Keratinocyte (primary cell): ENCODE data around the gene NLGN4Y.

ENCODE experiments used
- EZH2 ChIP-seq: IDR thresholded peaks from one replicate; pipeline ENCODE4 v1.6.1; 2012; ENCODE audit warnings: inconsistent platforms, mild to moderate bottlenecking, low read length, moderate library complexity
- TF ChIP-seq, protein P1 (sequence below), 3 experiments: IDR thresholded peaks in 1 of 3; conservative IDR thresholded peaks in 1 of 3; optimal IDR thresholded peaks in 1 of 3; 2 replicates in 2 of 3; 3 replicates in 1 of 3; pipeline versions ENCODE3 to v1.5.1; 2011; ENCODE audit warnings: low read length in 3 of 3, mild to moderate bottlenecking in 3 of 3, moderate library complexity in 2 of 3, control low read depth in 1 of 3, inconsistent platforms in 1 of 3; ENCODE audit not compliant: insufficient read depth in 2 of 3; ENCODE audit errors: extremely low read depth in 1 of 3

DNA sequence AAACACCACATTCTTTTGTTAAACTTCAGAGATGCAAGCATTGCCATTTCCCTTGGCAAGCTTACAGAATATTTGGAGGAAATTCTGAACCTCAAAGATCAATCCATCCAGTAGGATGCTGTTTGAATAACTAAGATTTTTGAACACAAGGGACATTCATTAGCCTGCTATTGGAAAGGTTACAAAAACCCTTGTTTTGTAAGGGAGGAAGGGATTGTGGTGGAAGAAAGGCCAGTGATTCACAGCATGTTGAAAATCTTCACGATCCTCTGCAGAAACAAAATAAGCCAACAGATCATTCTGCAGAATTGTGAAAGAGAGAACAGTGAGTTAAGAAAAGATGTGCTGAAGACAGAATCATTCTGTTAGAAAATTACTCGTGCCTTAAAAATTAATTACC is 297.9 kb downstream of the NLGN4Y start:
- TF ChIP-seq, protein P1, sequence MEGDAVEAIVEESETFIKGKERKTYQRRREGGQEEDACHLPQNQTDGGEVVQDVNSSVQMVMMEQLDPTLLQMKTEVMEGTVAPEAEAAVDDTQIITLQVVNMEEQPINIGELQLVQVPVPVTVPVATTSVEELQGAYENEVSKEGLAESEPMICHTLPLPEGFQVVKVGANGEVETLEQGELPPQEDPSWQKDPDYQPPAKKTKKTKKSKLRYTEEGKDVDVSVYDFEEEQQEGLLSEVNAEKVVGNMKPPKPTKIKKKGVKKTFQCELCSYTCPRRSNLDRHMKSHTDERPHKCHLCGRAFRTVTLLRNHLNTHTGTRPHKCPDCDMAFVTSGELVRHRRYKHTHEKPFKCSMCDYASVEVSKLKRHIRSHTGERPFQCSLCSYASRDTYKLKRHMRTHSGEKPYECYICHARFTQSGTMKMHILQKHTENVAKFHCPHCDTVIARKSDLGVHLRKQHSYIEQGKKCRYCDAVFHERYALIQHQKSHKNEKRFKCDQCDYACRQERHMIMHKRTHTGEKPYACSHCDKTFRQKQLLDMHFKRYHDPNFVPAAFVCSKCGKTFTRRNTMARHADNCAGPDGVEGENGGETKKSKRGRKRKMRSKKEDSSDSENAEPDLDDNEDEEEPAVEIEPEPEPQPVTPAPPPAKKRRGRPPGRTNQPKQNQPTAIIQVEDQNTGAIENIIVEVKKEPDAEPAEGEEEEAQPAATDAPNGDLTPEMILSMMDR (optimal IDR thresholded peaks at IDR 0.05 in 1 of 3, IDR thresholded peaks at IDR 0.05 in 1 of 3, conservative IDR thresholded peaks at IDR 0.05 in 1 of 3; ENCODE audit: extremely low read depth in 1 of 3, insufficient read depth in 2 of 3, low read length in 3 of 3), result no peak
- no peak for TF ChIP-seq EZH2
